ENCODE results near the gene DPP3. TPM values are rescaled to one million over a fixed set of nuclear protein-coding genes. Genes with fewer than 3 reads are reported as not detected.
A peak's percentile ranks its signal among the peaks of the same experiment; 100 is the strongest.

Gene DPP3
- total RNA-seq, 1 experiment from 2014 or later, result 86.7 TPM

DNA sequence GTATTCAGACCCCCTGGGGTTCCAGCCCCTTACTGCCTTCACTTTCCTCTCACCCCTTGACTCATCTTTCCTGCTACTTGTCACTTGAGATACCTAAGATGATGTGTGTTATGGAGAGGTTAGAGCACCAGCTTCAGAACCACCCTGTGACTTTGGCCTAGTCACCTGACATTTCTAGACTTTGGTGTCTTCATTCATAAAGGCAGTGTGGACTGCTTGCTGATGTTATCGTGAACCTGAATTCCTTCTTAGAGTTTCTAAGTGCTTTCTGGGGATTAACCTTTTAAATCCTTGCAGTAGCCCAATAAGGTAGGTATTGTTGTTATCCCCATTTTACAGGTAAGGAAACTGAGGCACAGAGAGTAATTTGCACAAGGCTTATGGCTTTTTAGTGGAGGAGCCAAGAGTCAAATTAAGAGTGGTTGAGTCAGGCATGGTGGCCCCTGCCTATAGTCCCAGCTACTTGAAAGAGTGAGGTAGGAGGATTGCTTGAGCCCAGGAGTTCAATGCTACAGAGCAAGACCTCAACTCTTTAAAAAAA, 25.1 kb downstream of the DPP3 start (continued):
- TF ChIP-seq NR3C1 (CRISPR knock-in tag; conservative IDR thresholded peaks at IDR 0.05; ENCODE audit: low read depth), result no peak
- TF ChIP-seq, protein P1, sequence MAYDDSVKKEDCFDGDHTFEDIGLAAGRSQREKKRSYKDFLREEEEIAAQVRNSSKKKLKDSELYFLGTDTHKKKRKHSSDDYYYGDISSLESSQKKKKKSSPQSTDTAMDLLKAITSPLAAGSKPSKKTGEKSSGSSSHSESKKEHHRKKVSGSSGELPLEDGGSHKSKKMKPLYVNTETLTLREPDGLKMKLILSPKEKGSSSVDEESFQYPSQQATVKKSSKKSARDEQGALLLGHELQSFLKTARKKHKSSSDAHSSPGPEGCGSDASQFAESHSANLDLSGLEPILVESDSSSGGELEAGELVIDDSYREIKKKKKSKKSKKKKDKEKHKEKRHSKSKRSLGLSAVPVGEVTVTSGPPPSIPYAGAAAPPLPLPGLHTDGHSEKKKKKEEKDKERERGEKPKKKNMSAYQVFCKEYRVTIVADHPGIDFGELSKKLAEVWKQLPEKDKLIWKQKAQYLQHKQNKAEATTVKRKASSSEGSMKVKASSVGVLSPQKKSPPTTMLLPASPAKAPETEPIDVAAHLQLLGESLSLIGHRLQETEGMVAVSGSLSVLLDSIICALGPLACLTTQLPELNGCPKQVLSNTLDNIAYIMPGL (CRISPR knock-in tag; IDR thresholded peaks at IDR 0.05), result no peak
- no peak for TF ChIP-seq GRHL2 (CRISPR knock-in tag; IDR thresholded peaks at IDR 0.05; ENCODE audit: insufficient replicate concordance, severe bottlenecking)
- TF ChIP-seq, protein P2, sequence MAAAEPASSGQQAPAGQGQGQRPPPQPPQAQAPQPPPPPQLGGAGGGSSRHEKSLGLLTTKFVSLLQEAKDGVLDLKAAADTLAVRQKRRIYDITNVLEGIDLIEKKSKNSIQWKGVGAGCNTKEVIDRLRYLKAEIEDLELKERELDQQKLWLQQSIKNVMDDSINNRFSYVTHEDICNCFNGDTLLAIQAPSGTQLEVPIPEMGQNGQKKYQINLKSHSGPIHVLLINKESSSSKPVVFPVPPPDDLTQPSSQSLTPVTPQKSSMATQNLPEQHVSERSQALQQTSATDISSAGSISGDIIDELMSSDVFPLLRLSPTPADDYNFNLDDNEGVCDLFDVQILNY (CRISPR knock-in tag; IDR thresholded peaks at IDR 0.05), result no peak

DNA sequence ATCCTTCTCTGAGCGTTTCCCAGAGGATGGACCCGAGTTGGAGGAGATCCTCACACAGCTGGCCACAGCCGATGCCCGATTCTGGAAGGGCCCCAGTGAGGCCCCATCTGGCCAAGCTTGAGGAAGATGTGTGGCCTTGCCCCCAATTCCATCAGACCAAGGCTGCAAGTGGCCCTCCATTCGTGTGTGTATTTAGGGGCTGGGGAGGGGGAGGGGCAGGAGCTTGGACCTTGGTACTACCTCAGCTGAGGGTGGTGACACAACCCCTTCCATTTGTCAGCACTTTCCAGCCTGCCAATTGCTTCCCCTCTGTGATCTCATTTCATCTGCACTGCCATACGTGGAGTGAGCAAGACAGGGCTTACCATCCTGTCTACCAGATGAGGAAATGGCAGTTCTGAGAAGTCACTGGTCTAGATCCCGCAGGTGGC, 28.9 kb downstream of the DPP3 start:
- CTCF ChIA-PET, result interaction anchor here (0.6 to 3.6 kb wide), 4 partner anchors 10 to 169 kb away, joined by 3 to 17 read pairs (median 8); partner anchors contain the start of gene RBM4B
- ATAC-seq (no peak), DNase-seq (ENCODE audit: low spot score) (no peak)
- Mint-ChIP-seq H3K27ac (no peak overlapping the region), H3K9me3 (no peaks in the 10 kb centered on the region), H3K4me1 (peaks cover 7% of the 10 kb centered on the region), H3K36me3 (peaks cover 6% of the 10 kb centered on the region; the same call in 1 of the 2 replicates), H3K27me3 (ENCODE audit: low read depth) (no peaks in the 10 kb centered on the region), H3K4me3 (no peak overlapping the region)
- POLR2A ChIA-PET, result interaction anchor here (1.8 kb wide), 1 partner anchor 29 kb away, joined by 3 read pairs; the partner anchor contains the start of gene DPP3
- TF ChIP-seq, protein P3, sequence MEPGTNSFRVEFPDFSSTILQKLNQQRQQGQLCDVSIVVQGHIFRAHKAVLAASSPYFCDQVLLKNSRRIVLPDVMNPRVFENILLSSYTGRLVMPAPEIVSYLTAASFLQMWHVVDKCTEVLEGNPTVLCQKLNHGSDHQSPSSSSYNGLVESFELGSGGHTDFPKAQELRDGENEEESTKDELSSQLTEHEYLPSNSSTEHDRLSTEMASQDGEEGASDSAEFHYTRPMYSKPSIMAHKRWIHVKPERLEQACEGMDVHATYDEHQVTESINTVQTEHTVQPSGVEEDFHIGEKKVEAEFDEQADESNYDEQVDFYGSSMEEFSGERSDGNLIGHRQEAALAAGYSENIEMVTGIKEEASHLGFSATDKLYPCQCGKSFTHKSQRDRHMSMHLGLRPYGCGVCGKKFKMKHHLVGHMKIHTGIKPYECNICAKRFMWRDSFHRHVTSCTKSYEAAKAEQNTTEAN (CRISPR knock-in tag; IDR thresholded peaks at IDR 0.05), result no peak
- TF ChIP-seq, protein P4, sequence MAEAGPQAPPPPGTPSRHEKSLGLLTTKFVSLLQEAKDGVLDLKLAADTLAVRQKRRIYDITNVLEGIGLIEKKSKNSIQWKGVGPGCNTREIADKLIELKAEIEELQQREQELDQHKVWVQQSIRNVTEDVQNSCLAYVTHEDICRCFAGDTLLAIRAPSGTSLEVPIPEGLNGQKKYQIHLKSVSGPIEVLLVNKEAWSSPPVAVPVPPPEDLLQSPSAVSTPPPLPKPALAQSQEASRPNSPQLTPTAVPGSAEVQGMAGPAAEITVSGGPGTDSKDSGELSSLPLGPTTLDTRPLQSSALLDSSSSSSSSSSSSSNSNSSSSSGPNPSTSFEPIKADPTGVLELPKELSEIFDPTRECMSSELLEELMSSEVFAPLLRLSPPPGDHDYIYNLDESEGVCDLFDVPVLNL (CRISPR knock-in tag; IDR thresholded peaks at IDR 0.05; ENCODE audit: borderline replicate concordance, low read depth), result no peak

DNA sequence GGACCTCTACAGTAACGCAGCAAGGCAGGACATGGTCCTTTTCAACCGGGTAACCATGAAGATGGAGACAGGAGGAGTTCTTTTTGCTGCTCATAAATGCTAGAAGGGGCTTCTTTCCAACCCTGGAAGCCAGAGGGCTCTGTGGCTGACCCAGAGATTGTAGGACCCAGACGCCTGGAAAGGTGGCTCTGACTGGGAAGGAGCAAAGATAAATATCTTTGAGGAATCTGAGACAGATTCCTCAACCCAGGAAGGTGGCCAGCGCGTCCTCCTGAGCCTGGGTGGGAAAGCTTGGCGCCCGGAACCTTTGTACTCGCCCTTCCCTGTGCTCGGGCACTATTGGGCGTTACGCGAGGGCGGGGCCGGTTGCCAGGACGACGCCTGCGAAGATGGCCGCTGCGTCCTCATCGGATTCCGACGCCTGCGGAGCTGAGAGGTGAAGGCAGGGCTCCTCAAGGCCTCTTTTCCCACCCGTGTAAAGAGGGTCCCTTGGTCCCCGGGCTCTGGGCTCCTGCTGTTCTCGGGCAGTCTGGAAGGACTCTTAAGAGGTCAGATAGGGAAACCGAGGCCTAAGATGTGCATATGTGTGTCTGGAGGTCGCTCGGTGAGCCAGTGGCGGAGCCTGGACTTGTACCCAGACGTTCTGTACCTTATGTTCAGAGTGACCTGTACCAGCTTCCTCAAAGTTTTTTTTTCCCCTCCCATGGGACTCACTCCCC, 30.2 kb downstream of the DPP3 start, which contains the start of gene BBS1:
Gene BBS1 (plus strand): TSS at position 365 of the 719 bp plus-strand sequence. CDS start 25 bp downstream, at position 390.
- Mint-ChIP-seq H3K27me3 (ENCODE audit: low read depth) (no peaks in the 10 kb centered on the region), H3K36me3 (peaks cover 3% of the 10 kb centered on the region; the same call in 1 of the 2 replicates), H3K4me1 (peaks cover 7% of the 10 kb centered on the region), H3K9me3 (no peaks in the 10 kb centered on the region), H3K4me3 (peak within 1 kb of the TSS; percentile 99), H3K27ac (peak within 1 kb of the TSS; percentile 80)
- ChIA-PET CTCF (interaction anchor here (0.8 to 3.6 kb wide), 6 partner anchors 19 to 168 kb away, joined by 3 to 17 read pairs (median 4); partner anchors contain the start of genes DPP3, MRPL11 and RBM4B), POLR2A (interaction anchor here (0.8 to 1.2 kb wide), 4 partner anchors 9 to 168 kb away, joined by 3 to 4 read pairs (median 3); partner anchors contain the start of genes ACTN3 and RBM4)
- ATAC-seq, result peak; percentile 97
- DNase-seq (ENCODE audit: low spot score), result peak; percentile 89
- TF ChIP-seq FOXP1 (CRISPR knock-in tag; IDR thresholded peaks at IDR 0.05; ENCODE audit: borderline replicate concordance) (peak; percentile 72; the same call in 1 of the 2 replicates), JUN (CRISPR knock-in tag; IDR thresholded peaks at IDR 0.05) (0 out of 2 replicates have a peak, but pooled peaks have one; percentile 26), ZNF232 (CRISPR knock-in tag; IDR thresholded peaks at IDR 0.05) (0 out of 2 replicates have a peak, but pooled peaks have one; percentile 17), GABPB1 (CRISPR knock-in tag; IDR thresholded peaks at IDR 0.05) (peak; percentile 66), ZNF671 (CRISPR knock-in tag; IDR thresholded peaks at IDR 0.05) (no peak), SP1 (CRISPR knock-in tag; conservative IDR thresholded peaks at IDR 0.05) (peak; percentile 99), CBFB (CRISPR knock-in tag; IDR thresholded peaks at IDR 0.05; ENCODE audit: low read depth) (no peak), FOXK1 (CRISPR knock-in tag; IDR thresholded peaks at IDR 0.05) (peak; percentile 81)
- TF ChIP-seq, protein P5, sequence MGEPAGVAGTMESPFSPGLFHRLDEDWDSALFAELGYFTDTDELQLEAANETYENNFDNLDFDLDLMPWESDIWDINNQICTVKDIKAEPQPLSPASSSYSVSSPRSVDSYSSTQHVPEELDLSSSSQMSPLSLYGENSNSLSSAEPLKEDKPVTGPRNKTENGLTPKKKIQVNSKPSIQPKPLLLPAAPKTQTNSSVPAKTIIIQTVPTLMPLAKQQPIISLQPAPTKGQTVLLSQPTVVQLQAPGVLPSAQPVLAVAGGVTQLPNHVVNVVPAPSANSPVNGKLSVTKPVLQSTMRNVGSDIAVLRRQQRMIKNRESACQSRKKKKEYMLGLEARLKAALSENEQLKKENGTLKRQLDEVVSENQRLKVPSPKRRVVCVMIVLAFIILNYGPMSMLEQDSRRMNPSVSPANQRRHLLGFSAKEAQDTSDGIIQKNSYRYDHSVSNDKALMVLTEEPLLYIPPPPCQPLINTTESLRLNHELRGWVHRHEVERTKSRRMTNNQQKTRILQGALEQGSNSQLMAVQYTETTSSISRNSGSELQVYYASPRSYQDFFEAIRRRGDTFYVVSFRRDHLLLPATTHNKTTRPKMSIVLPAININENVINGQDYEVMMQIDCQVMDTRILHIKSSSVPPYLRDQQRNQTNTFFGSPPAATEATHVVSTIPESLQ (CRISPR knock-in tag; IDR thresholded peaks at IDR 0.05), result no peak
- TF ChIP-seq, protein P6, sequence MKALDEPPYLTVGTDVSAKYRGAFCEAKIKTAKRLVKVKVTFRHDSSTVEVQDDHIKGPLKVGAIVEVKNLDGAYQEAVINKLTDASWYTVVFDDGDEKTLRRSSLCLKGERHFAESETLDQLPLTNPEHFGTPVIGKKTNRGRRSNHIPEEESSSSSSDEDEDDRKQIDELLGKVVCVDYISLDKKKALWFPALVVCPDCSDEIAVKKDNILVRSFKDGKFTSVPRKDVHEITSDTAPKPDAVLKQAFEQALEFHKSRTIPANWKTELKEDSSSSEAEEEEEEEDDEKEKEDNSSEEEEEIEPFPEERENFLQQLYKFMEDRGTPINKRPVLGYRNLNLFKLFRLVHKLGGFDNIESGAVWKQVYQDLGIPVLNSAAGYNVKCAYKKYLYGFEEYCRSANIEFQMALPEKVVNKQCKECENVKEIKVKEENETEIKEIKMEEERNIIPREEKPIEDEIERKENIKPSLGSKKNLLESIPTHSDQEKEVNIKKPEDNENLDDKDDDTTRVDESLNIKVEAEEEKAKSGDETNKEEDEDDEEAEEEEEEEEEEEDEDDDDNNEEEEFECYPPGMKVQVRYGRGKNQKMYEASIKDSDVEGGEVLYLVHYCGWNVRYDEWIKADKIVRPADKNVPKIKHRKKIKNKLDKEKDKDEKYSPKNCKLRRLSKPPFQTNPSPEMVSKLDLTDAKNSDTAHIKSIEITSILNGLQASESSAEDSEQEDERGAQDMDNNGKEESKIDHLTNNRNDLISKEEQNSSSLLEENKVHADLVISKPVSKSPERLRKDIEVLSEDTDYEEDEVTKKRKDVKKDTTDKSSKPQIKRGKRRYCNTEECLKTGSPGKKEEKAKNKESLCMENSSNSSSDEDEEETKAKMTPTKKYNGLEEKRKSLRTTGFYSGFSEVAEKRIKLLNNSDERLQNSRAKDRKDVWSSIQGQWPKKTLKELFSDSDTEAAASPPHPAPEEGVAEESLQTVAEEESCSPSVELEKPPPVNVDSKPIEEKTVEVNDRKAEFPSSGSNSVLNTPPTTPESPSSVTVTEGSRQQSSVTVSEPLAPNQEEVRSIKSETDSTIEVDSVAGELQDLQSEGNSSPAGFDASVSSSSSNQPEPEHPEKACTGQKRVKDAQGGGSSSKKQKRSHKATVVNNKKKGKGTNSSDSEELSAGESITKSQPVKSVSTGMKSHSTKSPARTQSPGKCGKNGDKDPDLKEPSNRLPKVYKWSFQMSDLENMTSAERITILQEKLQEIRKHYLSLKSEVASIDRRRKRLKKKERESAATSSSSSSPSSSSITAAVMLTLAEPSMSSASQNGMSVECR (CRISPR knock-in tag; IDR thresholded peaks at IDR 0.05; ENCODE audit: borderline replicate concordance), result peak; percentile 95; the same call in 1 of the 2 replicates
- TF ChIP-seq, protein P7, sequence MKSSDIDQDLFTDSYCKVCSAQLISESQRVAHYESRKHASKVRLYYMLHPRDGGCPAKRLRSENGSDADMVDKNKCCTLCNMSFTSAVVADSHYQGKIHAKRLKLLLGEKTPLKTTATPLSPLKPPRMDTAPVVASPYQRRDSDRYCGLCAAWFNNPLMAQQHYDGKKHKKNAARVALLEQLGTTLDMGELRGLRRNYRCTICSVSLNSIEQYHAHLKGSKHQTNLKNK (CRISPR knock-in tag; IDR thresholded peaks at IDR 0.05), result no peak

Data from WTC11 (cell line).